Measurements from ENCODE around the gene TRAPPC3. TPM values are rescaled to one million over a fixed set of nuclear protein-coding genes. Genes with fewer than 3 reads are reported as not detected.

The TRAPPC3 gene
- total RNA-seq, 1 donor from 2014 or later, result 68.9 TPM

- Mint-ChIP-seq H3K4me1 (ENCODE audit: unreplicated experiment) (peaks cover 21% of the 10 kb centered on the region), H3K27ac (ENCODE audit: unreplicated experiment) (no peak overlapping the region), H3K9me3 (ENCODE audit: unreplicated experiment) (no peaks in the 10 kb centered on the region), H3K27me3 (ENCODE audit: unreplicated experiment) (no peaks in the 10 kb centered on the region), H3K36me3 (ENCODE audit: unreplicated experiment) (no peaks in the 10 kb centered on the region), H3K4me3 (ENCODE audit: unreplicated experiment) (no peak overlapping the region)
- TF ChIP-seq CTCF (IDR thresholded peaks at IDR 0.05), result no peak
- DNase-seq (ENCODE audit: extremely low spot score, unreplicated experiment), result no peak
These were observed 17.3 kb downstream of the TRAPPC3 start for GRCh38 chr1:36132029-36132428.

- TF ChIP-seq CTCF (IDR thresholded peaks at IDR 0.05), result no peak
- Mint-ChIP-seq H3K27me3 (ENCODE audit: unreplicated experiment) (peaks cover 4% of the 10 kb centered on the region), H3K36me3 (ENCODE audit: unreplicated experiment) (no peaks in the 10 kb centered on the region), H3K4me3 (ENCODE audit: unreplicated experiment) (no peak overlapping the region), H3K4me1 (ENCODE audit: unreplicated experiment) (peaks cover 28% of the 10 kb centered on the region), H3K9me3 (ENCODE audit: unreplicated experiment) (no peaks in the 10 kb centered on the region), H3K27ac (ENCODE audit: unreplicated experiment) (no peak overlapping the region)
- DNase-seq (ENCODE audit: extremely low spot score, unreplicated experiment), result no peak
These were observed 20.4 kb downstream of the TRAPPC3 start for GRCh38 chr1:36128905-36129206.

- no peak for DNase-seq (ENCODE audit: extremely low spot score, unreplicated experiment)
- no peak overlapping the region for H3K4me3 Mint-ChIP-seq (ENCODE audit: unreplicated experiment)
- no peak overlapping the region for H3K27ac Mint-ChIP-seq (ENCODE audit: unreplicated experiment)
- peaks cover 4% of the 10 kb centered on the region for H3K27me3 Mint-ChIP-seq (ENCODE audit: unreplicated experiment)
- TF ChIP-seq CTCF (IDR thresholded peaks at IDR 0.05), result no peak
- H3K36me3 Mint-ChIP-seq (ENCODE audit: unreplicated experiment), result no peaks in the 10 kb centered on the region
- no peaks in the 10 kb centered on the region for H3K9me3 Mint-ChIP-seq (ENCODE audit: unreplicated experiment)
- peaks cover 27% of the 10 kb centered on the region for H3K4me1 Mint-ChIP-seq (ENCODE audit: unreplicated experiment)
These were observed 21.0 kb downstream of the TRAPPC3 start for GRCh38 chr1:36128126-36128904.

GRCh38 chr1:36126797-36127500, 22.3 kb downstream of the TRAPPC3 start:
- no peak overlapping the region for H3K27ac Mint-ChIP-seq (ENCODE audit: unreplicated experiment)
- peaks cover 37% of the 10 kb centered on the region for H3K4me1 Mint-ChIP-seq (ENCODE audit: unreplicated experiment)

More at GRCh38 chr1:36126797-36127500, 22.3 kb downstream of the TRAPPC3 start:
- H3K9me3 Mint-ChIP-seq (ENCODE audit: unreplicated experiment), result no peaks in the 10 kb centered on the region
- no peak for DNase-seq (ENCODE audit: extremely low spot score, unreplicated experiment)
- H3K36me3 Mint-ChIP-seq (ENCODE audit: unreplicated experiment), result no peaks in the 10 kb centered on the region
- H3K4me3 Mint-ChIP-seq (ENCODE audit: unreplicated experiment), result no peak overlapping the region
- H3K27me3 Mint-ChIP-seq (ENCODE audit: unreplicated experiment), result peaks cover 4% of the 10 kb centered on the region
- TF ChIP-seq CTCF (IDR thresholded peaks at IDR 0.05), result no peak
